Activated T-helper 1 cell treated with anti-CD3 and anti-CD28 coated beads, Interleukin-2, amount 50 U/mL, for 16 hours (primary cell): ENCODE results near the gene SLC2A4RG.
"Not testable (repeated sequence)": the region's sequence is repeated elsewhere in the genome, so short reads cannot be mapped to it uniquely, and the experiment has no call there.

Experiments
- DNase-seq, 2 donors: peaks; one replicate each; pipeline ENCODE4 v3.0.0-alpha.2; 2020; ENCODE audit warnings: low read depth in 1 of 2, low spot score in 1 of 2

SLC2A4RG gene

DNA sequence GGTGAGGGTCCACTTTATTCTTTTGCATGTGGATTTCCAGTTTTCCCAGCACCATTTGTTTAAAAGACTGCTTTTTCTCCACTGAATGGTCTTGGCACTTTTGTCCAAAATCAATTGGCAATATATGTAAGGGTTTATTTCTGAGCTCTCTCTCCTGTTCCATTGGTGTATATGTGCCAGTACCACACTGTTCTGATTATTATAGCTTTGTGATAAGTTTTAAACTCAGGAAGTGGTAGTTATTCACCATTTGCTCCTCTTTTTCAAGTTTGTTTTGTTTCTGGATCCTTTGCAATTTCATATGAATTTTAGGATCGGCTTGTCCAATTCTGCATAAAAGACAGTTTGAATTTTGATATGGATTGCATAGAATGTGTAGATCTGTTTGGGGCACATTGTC, 27.4 kb upstream of the SLC2A4RG start:
- no peak for DNase-seq

DNA sequence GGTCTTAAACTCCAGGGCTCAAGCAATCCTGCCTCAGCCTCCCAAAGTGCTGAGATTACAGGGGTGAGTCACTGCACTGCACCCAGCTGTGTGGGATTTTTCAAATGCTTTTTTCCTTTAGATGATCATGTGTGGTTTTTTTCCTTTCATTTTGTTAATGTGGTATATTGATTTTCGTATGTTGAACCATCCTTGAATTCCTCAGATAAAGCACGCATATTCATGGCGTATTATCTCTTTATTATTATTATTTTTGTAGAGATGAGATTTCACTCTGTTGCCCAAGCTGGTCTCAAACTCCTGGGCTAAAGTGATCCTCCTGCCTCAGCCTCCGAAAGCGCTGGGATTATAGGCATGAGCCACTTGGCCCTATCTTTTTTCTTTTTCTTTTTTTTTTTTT, 24.7 kb upstream of the SLC2A4RG start:
- DNase-seq, result no peak

DNA sequence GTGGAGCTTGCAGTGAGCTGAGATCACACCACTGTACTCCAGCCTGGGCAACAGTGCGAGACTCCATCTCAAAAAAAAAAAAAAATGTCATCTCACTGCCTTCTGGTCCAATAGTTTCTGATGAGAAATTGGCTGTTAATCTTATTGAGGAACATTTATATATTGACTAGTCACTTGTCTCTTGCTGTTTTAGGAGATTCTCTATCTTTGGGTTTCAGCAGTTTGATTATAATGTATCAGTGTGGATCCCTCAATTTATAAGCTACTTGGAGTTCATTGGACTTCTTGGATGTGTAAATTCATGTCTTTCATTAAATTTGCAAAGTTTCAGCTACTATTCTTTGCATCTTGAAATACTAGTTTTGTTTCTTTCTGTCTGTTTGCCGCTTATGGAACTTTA, 20.6 kb upstream of the SLC2A4RG start:
- DNase-seq, result no peak

DNA sequence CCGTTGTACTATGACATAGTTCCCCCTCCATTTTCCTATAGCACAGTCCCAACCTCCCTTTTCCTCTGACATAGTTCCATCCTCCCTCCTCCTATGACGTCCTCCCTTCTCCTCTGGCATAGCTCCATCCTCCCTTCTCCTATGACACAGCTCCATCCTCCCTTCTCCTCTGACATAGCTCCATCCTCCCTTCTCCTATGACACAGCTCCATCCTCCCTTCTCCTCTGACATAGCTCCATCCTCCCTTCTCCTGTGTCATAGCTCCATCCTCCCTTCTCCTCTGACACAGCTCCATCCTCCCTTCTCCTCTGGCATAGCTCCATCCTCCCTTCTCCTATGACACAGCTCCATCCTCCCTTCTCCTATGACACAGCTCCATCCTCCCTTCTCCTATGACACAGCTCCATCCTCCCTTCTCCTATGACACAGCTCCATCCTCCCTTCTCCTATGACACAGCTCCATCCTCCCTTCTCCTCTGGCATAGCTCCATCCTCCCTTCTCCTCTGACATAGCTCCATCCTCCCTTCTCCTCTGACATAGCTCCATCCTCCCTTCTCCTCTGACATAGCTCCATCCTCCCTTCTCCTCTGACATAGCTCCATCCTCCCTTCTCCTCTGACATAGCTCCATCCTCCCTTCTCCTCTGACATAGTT, 16.5 kb upstream of the SLC2A4RG start:
- DNase-seq, result not testable (repeated sequence)

DNA sequence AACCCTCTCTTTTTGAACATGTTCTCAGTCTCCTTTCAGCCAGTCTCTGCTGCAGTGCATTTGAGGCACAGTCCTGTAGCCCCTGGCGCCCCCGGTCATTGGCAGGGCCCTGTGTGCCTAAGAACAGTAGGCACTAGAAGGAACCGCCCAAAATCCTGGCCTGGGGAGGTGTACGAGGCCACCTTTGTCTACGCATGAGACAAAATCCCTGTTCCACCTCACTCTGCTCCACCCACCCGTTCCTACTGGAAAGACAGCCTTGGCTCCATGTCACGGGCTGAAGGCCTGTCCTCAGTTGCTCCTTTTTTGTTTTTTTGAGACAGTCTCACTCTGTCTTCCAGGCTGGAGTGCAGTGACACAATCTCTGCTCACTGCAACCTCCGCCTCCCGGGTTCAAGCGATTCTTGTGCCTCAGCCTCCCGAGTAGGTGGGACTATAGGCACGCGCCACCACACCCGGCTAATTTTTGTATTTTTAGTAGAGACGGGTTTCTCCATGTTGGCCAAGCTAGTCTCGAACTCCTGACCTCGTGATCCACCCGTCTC, 9.3 kb upstream of the SLC2A4RG start:
- not testable (repeated sequence) for DNase-seq

DNA sequence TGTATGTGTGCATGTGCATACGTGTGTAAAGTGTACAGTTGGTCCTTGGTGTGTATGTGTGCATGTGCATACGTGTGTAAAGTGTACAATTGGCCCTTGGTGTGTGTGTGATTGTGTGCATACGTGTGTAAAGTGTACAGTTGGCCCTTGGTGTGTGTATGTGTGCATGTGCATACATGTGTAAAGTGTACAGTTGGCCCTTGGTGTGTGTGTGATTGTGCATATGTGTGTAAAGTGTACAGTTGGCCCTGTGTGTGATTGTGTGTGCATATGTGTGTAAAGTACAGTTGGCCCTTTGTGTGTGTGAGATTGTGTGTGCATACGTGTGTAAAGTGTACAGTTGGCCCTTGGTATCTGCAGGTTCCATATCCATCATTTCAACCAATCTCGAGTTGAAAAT, 8.2 kb upstream of the SLC2A4RG start:
- DNase-seq, result no peak

DNA sequence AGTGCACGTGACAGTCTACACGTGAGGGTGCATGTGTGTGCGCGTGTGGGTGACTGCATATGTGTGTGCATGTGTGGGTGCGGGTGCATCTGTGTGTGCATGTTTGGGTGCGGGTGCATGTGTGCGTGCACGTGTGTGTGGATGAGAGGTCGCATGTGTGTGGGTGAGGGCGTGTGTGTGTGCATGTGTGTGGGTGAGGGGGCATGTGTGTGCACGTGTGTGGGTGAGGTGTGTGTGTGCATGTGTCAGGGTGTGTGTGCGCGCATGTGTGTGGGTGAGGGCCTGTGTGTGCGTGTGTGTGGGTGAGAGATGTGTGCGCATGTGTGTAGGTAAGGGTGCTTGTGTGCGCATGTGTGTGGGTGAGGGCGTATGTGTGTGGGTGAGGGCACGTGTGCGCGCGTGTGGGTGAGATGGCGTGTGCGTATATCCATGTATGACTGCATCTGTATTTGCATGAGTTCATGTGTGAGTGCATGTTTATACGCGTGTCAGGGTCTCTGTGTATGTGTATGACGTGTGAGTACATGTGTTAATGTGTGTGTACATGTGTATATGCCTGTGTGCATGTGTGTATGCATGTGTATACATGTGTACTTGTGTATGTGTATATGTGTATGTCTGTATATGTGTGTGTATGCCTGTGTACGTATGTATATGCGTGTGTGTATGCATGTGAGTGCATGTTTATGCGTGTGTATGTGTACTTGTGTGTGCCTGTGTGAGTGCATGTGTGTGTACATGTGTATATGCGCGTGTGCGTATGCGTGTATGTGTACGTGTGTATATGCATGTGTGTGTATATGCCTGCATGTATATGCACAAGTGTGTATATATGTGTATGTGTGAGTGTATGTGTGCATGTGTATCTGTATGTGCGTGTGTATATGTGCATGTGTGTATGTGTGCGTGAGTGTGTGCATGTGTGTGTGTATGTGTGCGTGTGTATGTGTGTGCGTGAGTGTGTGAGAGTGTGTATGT, 7.2 kb upstream of the SLC2A4RG start:
- DNase-seq, result no peak

DNA sequence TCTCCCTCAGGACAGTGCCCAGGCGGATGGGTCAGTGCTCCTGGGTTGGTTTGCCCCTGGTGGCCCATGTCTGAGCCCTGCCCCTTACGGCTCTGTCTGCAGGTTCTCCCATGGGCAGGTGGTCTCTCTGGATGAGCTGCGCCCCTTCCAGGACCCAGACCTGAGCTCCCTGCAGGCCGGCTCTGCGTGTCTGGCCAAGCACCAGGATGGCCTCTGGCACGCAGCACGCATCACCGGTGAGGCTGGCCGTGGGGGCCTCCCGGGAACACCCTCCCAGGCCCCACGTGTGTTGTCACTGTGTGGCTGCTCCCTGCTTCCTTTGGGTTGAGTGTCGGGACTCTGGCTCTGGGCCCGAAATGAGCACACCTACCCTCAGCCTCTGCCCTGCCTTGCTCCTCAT, 6.5 kb upstream of the SLC2A4RG start:
- DNase-seq, result no peak

DNA sequence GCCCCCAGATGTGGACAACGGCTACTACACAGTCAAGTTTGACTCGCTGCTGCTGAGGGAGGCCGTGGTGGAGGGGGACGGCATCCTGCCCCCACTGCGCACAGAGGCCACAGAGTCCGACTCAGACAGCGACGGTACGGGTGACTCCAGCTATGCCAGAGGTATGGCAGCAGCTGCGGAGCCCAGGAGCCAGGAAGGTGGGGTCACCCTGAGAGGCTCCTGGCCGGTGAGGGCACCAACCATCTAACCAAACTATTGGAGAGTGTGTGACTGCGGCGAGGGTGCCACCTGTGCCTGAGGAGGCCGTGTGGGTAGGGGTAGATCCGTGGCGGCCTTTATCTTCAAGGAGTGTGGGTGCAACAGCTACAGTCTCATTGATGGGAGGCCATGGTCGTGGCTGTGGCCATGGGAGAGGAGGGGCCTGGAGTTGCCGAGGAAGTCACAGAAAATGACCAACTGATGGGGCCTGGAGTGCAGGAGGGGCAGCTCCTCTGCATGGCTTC, 5.9 kb upstream of the SLC2A4RG start:
- DNase-seq, result no peak

DNA sequence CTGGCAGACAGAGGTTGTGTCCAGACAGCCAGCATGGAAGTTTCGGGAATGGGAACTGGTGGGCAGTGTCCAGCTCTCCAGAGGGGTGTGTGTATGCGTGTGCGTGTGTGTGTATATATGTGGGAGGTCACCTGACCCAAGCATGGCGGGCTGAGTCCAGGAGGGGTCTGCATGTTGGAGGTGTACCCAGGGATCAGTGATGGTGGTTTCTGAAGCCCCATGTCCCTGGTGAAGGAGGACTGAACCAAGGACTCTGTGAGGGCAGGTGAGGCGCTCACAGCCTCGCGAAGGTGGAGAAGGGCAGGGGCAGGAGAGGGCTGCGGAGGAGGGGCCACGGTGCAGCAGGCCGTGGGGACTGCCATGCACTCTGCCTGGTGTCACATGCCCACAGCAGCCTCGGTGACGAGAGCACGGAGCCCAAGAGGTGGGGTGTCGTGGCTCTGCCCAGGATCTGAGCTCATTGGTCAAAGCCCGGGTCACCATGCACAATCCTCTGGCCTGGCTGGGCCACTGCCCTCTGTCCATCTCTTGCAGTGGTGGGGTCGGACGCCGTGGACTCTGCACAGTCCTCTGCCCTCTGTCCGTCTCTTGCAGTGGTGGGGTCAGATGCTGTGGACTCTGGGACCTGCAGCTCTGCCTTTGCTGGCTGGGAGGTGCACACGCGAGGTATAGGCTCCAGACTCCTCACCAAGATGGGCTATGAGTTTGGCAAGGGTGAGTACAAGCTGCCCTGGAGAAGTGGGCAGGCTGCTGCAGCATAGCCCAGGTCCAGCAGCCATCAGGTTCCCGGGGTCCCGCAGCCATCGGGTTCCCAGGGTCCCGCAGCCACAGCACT, 5.2 kb upstream of the SLC2A4RG start:
- no peak for DNase-seq

DNA sequence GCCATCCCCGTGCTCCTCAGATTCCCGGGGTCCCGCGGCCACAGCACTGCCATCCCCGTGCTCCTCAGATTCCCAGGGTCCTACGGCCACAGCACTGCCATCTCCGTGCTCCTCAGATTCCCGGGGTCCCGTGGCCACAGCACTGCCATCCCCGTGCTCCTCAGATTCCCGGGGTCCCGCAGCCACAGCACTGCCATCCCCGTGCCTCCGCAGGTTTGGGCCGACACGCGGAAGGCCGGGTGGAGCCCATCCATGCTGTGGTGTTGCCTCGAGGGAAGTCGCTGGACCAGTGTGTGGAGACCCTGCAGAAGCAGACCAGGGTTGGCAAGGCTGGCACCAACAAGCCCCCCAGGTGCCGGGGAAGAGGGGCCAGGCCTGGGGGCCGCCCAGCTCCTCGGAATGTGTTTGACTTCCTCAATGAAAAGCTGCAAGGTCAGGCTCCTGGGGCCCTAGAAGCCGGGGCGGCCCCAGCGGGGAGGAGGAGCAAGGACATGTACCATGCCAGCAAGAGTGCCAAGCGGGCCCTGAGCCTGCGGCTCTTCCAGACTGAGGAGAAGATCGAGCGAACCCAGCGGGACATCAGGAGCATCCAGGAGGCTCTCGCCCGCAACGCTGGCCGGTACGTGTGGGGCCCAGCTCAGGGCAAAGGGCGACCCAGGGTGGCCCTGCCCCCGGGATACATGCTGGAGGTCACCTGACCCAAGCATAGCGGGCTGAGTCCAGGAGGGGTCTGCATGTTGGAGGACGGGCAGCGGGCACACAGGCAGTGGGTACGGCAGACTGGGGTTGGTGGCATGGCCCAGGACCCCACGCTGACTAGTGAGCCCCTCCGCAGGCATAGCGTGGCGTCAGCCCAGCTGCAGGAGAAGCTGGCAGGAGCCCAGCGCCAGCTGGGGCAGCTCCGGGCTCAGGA, 4.4 kb upstream of the SLC2A4RG start:
- no peak for DNase-seq

DNA sequence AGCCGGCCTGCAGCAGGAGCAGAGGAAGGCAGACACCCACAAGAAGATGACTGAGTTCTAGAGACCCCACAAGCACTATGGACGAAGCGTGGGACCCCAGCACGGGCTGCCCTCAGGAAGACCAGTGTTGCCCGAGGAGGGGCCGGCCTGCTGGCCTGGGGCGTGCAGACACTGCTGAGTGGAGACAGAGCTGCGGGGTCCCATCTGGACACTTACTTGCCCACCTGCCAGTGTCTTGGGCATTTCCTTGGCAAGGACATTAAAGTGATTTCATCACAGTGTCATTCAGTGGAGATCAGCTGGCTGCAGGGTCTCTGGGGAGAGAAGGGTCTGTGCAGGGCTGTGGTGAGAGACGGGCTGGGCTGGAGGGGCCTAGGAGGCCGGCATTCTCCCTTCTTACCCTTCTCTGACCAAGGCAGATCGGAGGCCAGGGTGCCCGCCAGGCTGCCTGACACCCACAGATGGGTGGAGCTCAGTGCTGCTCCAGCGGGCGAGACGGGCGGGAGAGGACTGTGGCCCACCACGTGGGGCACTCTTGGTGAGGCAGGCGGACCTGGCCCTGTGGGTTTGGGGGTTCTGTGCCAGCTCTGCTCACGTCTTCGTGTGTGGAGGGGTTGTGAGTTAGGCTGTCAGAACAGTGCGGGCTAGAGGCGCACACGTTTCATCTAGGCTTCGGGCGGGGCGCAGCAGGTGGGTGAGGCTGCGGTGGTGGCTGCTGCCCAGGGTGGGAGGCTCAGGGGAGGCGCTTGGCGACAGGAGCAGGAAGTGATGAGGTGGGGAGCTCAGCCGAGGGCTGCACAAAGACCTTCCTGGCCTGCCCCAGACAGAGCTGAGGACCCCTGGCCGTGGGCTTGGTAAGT, 3.5 kb upstream of the SLC2A4RG start, which contains the start of gene LIME1:
Gene LIME1 (plus strand): TSS at position 806 of the 860 bp plus-strand sequence. CDS start 886 bp downstream, outside the sequence.
- DNase-seq, result peak; percentile 55 to 60

DNA sequence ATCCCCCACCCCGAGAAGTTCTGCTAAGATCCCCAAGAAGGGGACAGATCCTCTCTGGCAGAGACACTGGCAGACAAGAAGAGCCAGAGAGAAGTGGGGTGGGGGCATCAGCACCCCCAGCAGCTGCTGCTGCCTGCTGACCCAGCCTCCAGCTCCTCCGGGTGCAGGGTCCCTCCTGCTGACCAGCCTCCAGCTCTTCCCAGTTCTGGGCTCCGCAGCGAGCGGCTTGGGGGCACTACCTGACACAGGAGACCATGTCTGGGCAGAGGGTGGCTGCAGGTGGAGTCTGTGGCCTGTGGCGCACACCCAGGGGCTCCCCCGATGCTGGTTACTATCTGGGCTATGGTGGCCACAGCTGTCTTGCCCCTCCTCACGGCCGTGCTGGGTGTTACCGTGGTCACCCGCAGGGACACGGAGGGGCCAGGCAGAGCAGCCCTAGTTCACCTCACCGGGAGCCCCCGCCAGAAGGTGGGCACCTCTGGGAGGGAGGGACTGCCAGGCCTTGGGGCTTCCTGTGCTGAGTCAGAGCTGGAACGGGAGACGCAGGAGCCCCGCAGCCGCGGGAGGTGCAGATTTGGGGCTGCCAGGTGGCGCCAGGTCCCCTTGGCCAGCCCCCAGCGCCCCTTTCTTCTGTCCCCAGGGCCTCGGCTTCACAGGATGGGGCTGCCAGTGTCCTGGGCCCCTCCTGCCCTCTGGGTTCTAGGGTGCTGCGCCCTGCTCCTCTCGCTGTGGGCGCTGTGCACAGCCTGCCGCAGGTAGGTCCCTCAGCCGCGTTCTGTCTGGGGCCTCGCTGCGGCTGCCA, 2.5 kb upstream of the SLC2A4RG start:
- DNase-seq, result peak in 1 of 2 donors; percentile 44

DNA sequence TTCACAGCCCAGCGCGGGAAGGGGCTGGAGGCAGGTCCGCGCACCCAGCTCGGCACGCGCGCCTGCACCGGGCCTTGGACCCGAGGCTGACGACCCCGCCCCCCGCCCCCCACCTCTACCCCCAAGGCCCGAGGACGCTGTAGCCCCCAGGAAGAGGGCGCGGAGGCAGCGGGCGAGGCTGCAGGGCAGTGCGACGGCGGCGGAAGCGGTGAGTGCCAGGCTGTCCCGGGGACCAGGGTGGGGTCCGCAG, 2.0 kb upstream of the SLC2A4RG start:
- no peak for DNase-seq

DNA sequence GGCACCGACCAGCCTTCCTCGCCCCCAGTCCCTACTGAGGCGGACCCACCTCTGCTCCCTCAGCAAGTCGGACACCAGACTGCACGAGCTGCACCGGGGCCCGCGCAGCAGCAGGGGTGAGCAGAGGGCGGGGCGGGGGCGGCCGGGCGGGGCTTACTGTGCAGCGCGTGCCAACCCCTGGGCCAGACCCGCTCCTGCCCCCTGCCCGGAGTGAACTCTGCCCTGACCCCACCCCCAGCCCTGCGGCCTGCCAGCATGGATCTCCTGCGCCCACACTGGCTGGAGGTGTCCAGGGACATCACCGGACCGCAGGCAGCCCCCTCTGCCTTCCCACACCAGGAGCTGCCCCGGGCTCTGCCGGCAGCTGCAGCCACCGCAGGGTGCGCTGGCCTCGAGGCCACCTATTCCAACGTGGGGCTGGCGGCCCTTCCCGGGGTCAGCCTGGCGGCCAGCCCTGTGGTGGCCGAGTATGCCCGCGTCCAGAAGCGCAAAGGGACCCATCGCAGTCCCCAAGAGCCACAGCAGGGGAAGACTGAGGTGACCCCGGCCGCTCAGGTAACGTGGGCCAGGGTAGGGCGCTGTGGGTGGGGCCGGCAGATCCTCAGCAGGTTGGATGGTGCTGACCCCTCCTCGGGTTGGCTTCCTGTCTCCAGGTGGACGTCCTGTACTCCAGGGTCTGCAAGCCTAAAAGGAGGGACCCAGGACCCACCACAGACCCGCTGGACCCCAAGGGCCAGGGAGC, 1.5 kb upstream of the SLC2A4RG start:
- DNase-seq, result no peak

DNA sequence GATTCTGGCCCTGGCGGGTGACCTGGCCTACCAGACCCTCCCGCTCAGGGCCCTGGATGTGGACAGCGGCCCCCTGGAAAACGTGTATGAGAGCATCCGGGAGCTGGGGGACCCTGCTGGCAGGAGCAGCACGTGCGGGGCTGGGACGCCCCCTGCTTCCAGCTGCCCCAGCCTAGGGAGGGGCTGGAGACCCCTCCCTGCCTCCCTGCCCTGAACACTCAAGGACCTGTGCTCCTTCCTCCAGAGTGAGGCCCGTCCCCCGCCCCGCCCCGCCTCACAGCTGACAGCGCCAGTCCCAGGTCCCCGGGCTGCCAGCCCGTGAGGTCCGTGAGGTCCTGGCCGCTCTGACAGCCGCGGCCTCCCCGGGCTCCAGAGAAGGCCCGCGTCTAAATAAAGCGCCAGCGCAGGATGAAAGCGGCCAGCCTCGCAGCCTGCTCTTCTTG, 868 bp upstream of the SLC2A4RG start:
- DNase-seq, result no peak

DNA sequence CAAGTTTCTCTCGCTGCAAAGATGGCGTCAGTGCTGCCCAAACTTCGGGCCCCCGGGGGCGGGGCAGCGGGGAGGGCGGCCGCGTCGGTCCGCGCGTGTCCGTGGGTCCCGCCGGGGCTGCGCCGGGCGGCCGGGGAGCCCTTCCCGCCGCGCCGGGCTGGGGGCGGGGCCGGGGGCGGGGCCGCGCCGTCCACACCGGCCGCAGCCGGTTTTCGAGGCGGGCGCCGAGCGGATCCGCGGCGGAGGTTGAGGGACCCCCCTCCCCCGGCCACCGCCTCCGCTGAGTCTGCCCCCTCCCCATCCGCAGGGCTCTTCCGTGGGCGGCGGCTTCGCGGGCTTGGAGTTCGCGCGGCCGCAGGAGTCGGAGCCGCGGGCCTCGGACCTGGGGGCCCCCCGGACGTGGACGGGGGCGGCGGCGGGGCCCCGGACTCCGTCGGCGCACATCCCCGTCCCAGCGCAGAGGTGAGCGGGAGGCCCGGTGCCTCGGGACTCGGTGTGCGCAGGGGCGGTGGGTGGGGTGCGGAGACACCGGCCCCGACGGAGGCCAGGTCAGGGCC, 572 bp downstream of the SLC2A4RG start:
- DNase-seq, result peak in 1 of 2 donors; percentile 52
